ENCODE results near the gene NNMT.

The NNMT gene

GRCh38 chr11:114315749-114316368, 19.7 kb downstream of the NNMT start:
- no peak for TF ChIP-seq CTCF (IDR thresholded peaks at IDR 0.05; ENCODE audit: low read length)
- TF ChIP-seq EZH2 (IDR thresholded peaks at IDR 0.05; ENCODE audit: borderline replicate concordance, low read length), result no peak
- no peaks in the 10 kb centered on the region for H3K4me1 ChIP-seq (ENCODE audit: insufficient read depth, low read length, severe bottlenecking)
- no peak overlapping the region for H3K4me2 ChIP-seq (ENCODE audit: low read length)
- H3K36me3 ChIP-seq (ENCODE audit: insufficient read depth, low read length), result no peaks in the 10 kb centered on the region
- no peak overlapping the region for H3K9ac ChIP-seq (ENCODE audit: low read length)
- no peaks in the 10 kb centered on the region for H3K79me2 ChIP-seq (ENCODE audit: insufficient read depth, low read length)
- no peaks in the 10 kb centered on the region for H3K9me3 ChIP-seq (ENCODE audit: low read length)
- no peak overlapping the region for H2AFZ ChIP-seq (ENCODE audit: low read length)
- H3K27ac ChIP-seq (ENCODE audit: low read depth, low read length, poor library complexity, severe bottlenecking), result no peak overlapping the region
- H3K4me3 ChIP-seq (ENCODE audit: low read depth, low read length, poor library complexity, severe bottlenecking), result no peak overlapping the region
- no peaks in the 10 kb centered on the region for H3K27me3 ChIP-seq (ENCODE audit: insufficient read depth, low read length)
- H4K20me1 ChIP-seq (ENCODE audit: insufficient read depth, low read length), result no peaks in the 10 kb centered on the region
- H3K9me2 ChIP-seq (ENCODE audit: low read depth, low read length), result no peaks in the 10 kb centered on the region
- H3F3A ChIP-seq (ENCODE audit: insufficient read depth, low read length), result no peaks in the 10 kb centered on the region

DNA sequence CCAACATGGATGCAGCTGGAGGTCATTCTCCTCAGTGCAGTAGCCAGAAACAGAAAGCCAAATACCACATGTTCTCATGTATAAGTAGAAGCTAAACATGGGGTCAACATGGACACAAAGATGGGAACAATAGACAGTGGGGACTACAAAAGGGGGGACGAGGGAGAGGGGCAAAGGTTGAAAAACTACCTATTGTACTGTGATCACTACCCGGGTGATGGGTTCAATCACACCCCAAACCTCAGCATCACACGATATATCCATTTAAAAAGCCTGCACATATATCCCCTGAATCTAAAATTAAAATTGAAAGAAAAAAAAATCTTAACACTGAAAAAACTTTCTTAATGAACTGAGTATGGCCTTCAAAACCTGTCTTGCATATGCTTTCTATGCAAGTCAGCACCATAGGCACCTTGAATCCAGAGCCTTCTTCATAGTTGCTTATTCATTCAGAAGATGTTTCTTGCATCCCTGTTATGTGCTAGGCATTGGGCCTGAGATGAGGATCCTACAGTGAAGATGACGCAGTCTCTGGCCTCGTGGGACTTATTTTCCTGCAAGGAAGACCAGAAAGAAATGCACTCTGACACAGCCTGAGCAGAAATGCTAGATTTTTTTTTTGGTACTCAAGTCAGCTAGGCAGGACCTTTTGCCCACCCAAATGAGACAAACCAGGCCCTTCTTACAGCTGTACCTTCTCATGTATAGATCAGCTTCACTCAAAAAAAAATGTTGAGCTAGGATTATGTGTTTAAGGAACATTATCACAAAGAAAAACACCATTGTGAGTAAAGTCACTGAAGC, 21.0 kb downstream of the NNMT start:
- no peaks in the 10 kb centered on the region for H3F3A ChIP-seq (ENCODE audit: insufficient read depth, low read length)
- no peak overlapping the region for H2AFZ ChIP-seq (ENCODE audit: low read length)
- no peaks in the 10 kb centered on the region for H3K27me3 ChIP-seq (ENCODE audit: insufficient read depth, low read length)
- no peak overlapping the region for H3K4me3 ChIP-seq (ENCODE audit: low read depth, low read length, poor library complexity, severe bottlenecking)
- no peaks in the 10 kb centered on the region for H3K36me3 ChIP-seq (ENCODE audit: insufficient read depth, low read length)
- H3K27ac ChIP-seq (ENCODE audit: low read depth, low read length, poor library complexity, severe bottlenecking), result no peak overlapping the region
- no peaks in the 10 kb centered on the region for H4K20me1 ChIP-seq (ENCODE audit: insufficient read depth, low read length)
- H3K4me1 ChIP-seq (ENCODE audit: insufficient read depth, low read length, severe bottlenecking), result no peaks in the 10 kb centered on the region
- no peaks in the 10 kb centered on the region for H3K9me2 ChIP-seq (ENCODE audit: low read depth, low read length)
- H3K9me3 ChIP-seq (ENCODE audit: low read length), result no peaks in the 10 kb centered on the region
- no peaks in the 10 kb centered on the region for H3K79me2 ChIP-seq (ENCODE audit: insufficient read depth, low read length)
- no peak overlapping the region for H3K9ac ChIP-seq (ENCODE audit: low read length)
- no peak overlapping the region for H3K4me2 ChIP-seq (ENCODE audit: low read length)
- TF ChIP-seq CTCF (IDR thresholded peaks at IDR 0.05; ENCODE audit: low read length) (no peak), EZH2 (IDR thresholded peaks at IDR 0.05; ENCODE audit: borderline replicate concordance, low read length) (no peak)

GRCh38 chr11:114317787-114318137, 21.6 kb downstream of the NNMT start:
- Histone ChIP-seq H3F3A (ENCODE audit: insufficient read depth, low read length) (no peaks in the 10 kb centered on the region), H3K79me2 (ENCODE audit: insufficient read depth, low read length) (no peaks in the 10 kb centered on the region), H3K4me3 (ENCODE audit: low read depth, low read length, poor library complexity, severe bottlenecking) (no peak overlapping the region), H3K27ac (ENCODE audit: low read depth, low read length, poor library complexity, severe bottlenecking) (no peak overlapping the region), H3K27me3 (ENCODE audit: insufficient read depth, low read length) (no peaks in the 10 kb centered on the region), H2AFZ (ENCODE audit: low read length) (no peak overlapping the region), H3K9ac (ENCODE audit: low read length) (no peak overlapping the region), H4K20me1 (ENCODE audit: insufficient read depth, low read length) (no peaks in the 10 kb centered on the region), H3K36me3 (ENCODE audit: insufficient read depth, low read length) (no peaks in the 10 kb centered on the region), H3K4me2 (ENCODE audit: low read length) (no peak overlapping the region), H3K9me2 (ENCODE audit: low read depth, low read length) (no peaks in the 10 kb centered on the region), H3K4me1 (ENCODE audit: insufficient read depth, low read length, severe bottlenecking) (no peaks in the 10 kb centered on the region), H3K9me3 (ENCODE audit: low read length) (no peaks in the 10 kb centered on the region)
- TF ChIP-seq EZH2 (IDR thresholded peaks at IDR 0.05; ENCODE audit: borderline replicate concordance, low read length) (no peak), CTCF (IDR thresholded peaks at IDR 0.05; ENCODE audit: low read length) (0 out of 2 replicates have a peak, but pooled peaks have one; percentile 21)
